ENCODE results near the gene IFNL4. TPM values are rescaled to one million over a fixed set of nuclear protein-coding genes. Genes with fewer than 3 reads are reported as not detected.
"Not testable (repeated sequence)": the region's sequence is repeated elsewhere in the genome, so short reads cannot be mapped to it uniquely, and the experiment has no call there.

Gene IFNL4
- total RNA-seq, 1 experiment from 2014 or later: not detected

DNA sequence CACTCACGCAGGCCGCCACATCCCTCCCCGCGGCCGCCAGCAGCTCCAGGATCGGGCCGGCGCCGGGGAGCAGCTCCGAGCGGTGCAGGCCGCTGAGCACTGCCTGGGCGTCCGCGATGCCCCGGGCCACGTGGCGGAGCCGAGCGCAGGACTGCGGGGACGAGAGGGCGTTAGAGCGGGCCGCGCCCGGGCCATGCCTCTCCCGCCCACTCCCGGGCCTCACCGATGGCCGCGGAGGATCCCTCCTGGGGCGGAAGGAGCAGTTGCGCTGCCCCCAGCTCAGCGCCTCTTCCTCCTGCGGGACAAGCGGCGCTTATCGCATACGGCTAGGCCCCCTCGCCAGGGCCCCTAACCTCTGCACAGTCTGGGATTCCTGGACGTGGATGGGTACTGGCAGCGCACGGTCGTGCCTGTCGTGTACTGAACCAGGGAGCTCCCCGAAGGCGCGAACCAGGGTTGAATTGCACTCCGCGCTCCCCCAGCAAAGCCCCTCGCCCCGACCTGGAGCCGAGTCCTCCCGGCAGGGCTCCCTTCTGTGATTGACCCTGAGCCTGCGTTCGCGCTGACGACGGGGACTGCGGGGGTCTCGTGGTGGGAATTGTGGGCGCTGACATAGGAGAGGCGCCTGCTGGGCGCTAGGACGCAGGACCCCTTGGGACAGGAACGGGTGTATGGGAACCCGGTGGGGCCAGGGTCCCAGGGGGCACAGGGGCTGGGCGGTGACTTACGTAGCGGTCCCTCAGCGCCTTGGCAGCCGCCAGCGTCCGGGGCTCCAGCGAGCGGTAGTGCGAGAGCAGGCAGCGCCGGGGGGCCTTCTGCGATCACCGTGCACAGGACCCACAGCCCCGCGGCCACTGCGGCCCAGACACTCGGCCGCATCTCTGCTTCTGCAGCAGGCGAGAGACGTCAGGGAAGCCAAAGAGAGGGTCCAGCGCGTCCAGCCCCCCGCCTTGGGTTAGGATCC, 673 bp downstream of the IFNL4 start:
- Histone ChIP-seq H3K9me3 (replicated peaks) (no peaks in the 10 kb centered on the region), H3K4me3 (no peak overlapping the region), H3K4me1 (replicated peaks) (no peaks in the 10 kb centered on the region), H3K36me3 (no peaks in the 10 kb centered on the region), H3K27me3 (replicated peaks) (peaks cover 53% of the 10 kb centered on the region), H3K27ac (no peak overlapping the region)
- DNase-seq (ENCODE audit: low read depth in 1 of 2, low spot score in 2 of 2): no peak

DNA sequence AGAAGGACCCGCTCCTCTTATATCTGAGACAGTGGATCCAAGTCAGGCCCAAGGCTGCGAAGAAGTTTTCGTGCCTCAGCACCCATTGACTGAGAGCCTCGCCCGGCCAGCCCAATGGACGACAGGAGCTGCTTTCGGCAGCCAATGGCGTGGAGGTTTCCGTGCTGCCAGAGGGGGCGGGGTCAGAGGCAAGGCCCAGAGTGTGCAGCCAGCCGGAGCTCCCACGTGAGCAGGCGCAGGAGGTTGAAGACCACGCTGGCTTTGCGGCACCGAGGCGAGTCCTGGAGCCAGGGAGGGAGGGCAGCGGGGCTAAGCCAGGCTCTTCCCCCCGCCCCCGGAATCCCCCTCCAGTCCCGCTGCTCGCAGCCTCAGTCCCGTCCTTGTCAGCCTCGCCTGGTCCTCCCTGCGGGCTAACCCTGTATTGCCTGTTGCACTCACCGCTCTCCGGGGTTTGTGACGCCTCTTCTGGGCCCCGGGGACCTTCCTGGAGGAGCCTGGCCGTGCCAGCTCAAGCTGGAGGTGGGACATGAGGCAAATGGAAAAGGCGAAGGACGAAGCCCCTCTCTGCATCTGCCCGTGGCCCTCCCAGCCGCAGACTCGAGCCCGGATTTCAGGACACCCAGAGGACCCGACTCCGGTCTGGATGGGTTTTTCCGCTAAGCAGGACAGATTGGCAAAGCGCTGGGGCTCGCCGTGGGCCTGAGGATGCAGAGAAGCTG, 1.5 kb downstream of the IFNL4 start:
- H3K36me3 ChIP-seq: no peaks in the 10 kb centered on the region
- no peak for DNase-seq (ENCODE audit: low read depth in 1 of 2, low spot score in 2 of 2)
- H3K4me1 ChIP-seq (replicated peaks): no peaks in the 10 kb centered on the region
- H3K4me3 ChIP-seq: no peak overlapping the region
- peaks cover 44% of the 10 kb centered on the region for H3K27me3 ChIP-seq (replicated peaks)
- H3K9me3 ChIP-seq (replicated peaks): no peaks in the 10 kb centered on the region
- H3K27ac ChIP-seq: no peak overlapping the region

DNA sequence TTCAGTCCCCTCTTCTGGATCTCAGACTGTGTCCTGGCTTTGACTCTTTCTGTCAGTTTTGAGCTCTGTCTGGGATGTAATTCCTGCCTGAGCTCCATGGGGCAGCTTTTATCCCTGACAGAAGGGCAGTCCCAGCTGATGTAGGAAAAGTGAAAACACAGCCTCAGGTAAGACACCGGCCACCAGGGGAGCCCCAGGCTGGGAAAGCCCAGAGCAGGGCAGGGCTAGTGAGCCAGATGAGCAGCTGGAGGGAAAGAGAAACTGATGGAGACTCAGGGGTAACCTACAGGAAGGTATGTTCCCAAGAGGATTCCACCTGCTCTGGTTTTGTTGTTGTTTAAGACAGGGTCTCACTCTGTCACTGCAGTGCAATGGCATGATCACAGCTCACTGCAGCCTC, 3.5 kb downstream of the IFNL4 start:
- not testable (repeated sequence) for H3K9me3 ChIP-seq (replicated peaks); H3K27ac ChIP-seq; H3K4me3 ChIP-seq; H3K36me3 ChIP-seq; H3K4me1 ChIP-seq (replicated peaks); DNase-seq (ENCODE audit: low read depth in 1 of 2, low spot score in 2 of 2)
- H3K27me3 ChIP-seq (replicated peaks): peaks cover 34% of the 10 kb centered on the region

DNA sequence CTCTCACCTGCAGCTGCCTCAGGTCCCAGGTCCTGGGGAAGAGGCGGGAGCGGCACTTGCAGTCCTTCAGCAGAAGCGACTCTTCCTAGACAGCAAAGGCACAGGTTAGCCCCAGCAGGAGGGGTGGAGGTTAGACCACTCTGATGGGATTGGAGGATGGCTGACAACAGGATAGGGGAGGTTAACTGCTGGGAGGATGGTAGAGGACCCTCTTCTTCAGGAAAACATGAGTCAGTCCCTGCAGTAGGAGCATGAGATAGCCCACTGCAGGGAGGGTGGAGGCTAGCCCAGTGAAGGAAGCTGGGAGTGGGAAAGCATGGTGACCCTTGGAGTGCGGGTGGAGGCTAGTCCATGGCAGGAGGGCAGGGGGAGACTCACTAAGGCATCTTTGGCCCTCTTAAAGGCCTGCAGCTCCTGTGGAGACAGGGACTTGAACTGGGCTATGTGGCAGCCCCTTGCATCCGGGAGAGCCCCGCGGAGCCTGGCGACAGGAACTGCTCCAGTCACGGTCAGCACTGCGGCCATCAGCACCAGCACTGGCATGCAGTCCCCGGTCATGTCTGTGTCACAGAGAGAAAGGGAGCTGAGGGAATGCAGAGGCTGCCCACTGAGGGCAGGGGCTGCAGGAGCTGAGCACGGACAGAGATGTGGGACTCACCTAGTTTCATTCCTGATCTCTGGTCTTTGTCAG, 4.1 kb downstream of the IFNL4 start, which contains the start of gene IFNL3:
IFNL3 (minus strand) TSS at position 597 of the 691 bp plus-strand sequence; CDS start at position 558, 39 bp downstream.
- not testable (repeated sequence) for H3K4me3 ChIP-seq; DNase-seq (ENCODE audit: low read depth in 1 of 2, low spot score in 2 of 2); H3K27ac ChIP-seq; H3K9me3 ChIP-seq (replicated peaks); H3K4me1 ChIP-seq (replicated peaks); H3K36me3 ChIP-seq
- H3K27me3 ChIP-seq (replicated peaks): peaks cover 31% of the 10 kb centered on the region

DNA sequence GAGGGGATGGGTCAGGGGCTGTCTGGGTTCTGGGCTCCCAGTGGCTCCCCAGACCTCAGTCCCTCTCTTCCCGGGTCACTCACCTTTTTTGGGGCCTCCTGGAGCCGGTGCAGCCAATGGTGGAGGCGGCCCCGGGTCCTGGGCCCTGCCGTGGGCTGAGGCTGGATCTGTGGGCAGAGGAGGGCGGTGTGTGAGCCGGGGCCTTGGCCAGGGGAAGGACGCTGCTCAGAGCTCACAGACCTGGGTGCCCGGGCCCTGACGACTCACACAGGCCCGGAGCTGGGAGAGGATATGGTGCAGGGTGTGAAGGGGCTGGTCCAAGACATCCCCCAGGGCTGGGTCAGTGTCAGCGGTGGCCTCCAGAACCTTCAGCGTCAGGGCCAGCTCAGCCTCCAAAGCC, 4.9 kb downstream of the IFNL4 start:
- H3K4me1 ChIP-seq (replicated peaks); H3K27ac ChIP-seq; DNase-seq (ENCODE audit: low read depth in 1 of 2, low spot score in 2 of 2); H3K36me3 ChIP-seq; H3K4me3 ChIP-seq; H3K9me3 ChIP-seq (replicated peaks): not testable (repeated sequence)
- peaks cover 27% of the 10 kb centered on the region for H3K27me3 ChIP-seq (replicated peaks)

DNA sequence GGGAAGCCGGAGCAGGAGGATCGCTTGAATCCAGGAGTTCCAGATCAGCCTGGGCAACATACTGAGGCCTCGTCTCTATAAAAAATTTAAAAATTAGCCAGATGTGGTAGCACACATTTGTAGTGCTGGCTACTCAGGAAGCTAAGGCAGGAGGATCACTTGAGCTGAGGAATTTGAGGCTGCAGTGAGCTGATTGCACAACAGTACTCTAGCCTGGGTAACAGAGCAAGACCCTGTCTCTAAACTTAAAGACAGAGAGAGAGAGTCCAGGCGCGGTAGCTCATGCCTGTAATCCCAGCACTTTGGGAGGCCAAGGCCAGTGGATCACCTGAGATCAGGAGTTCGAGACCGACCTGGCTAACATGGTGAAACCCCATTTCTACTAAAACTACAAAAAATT, 8.2 kb downstream of the IFNL4 start:
- Histone ChIP-seq H3K4me1 (replicated peaks) (no peaks in the 10 kb centered on the region), H3K27ac (no peak overlapping the region), H3K36me3 (no peaks in the 10 kb centered on the region), H3K9me3 (replicated peaks) (no peaks in the 10 kb centered on the region), H3K4me3 (no peak overlapping the region), H3K27me3 (replicated peaks) (peaks cover 12% of the 10 kb centered on the region)
- DNase-seq (ENCODE audit: low read depth in 1 of 2, low spot score in 2 of 2): no peak

DNA sequence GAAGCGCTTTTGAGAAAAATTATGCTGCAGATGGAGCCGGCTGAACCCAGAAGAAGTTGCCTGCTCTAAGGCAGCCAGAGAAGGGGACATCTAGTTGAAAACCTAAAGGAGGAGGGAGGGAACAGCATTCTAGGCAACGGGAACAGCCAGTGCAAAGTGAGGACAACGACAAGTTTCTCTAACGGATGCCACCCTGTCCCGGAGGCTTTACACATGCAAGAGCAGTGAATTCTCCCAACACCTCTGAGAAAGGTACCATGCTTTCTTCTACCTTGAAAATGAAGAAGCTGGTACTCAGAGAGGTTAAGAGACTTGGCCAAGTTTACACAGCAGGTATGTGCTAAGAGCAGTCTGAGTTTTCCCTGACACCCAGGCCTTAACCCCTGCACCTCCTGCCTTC, 9.7 kb downstream of the IFNL4 start:
- Histone ChIP-seq H3K4me3 (no peak overlapping the region), H3K27me3 (replicated peaks) (peaks cover 15% of the 10 kb centered on the region), H3K36me3 (no peaks in the 10 kb centered on the region), H3K9me3 (replicated peaks) (no peaks in the 10 kb centered on the region), H3K4me1 (replicated peaks) (no peaks in the 10 kb centered on the region), H3K27ac (no peak overlapping the region)
- DNase-seq (ENCODE audit: low read depth in 1 of 2, low spot score in 2 of 2): no peak

DNA sequence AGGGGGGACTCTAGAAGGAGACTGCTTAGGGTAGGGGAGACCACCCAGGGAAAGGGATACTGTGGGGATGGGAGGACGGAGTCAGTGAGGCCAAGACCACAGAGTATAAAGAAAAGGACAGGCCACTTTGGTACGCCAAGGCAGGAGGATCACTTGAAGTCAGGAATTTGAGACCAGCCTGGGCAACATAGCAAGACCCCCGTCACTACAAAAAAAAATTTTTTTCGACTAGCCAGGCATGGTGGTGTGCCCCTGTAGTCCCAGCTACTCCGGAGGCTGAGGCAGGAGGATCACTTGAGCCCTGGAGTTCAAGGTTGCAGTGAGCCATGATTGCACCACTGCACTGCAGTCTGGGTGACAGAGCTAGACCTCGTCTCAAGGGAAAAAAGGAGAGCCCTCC, 10.4 kb downstream of the IFNL4 start:
- H3K36me3 ChIP-seq: no peaks in the 10 kb centered on the region
- no peak for DNase-seq (ENCODE audit: low read depth in 1 of 2, low spot score in 2 of 2)
- peaks cover 15% of the 10 kb centered on the region for H3K27me3 ChIP-seq (replicated peaks)
- no peaks in the 10 kb centered on the region for H3K9me3 ChIP-seq (replicated peaks)
- no peak overlapping the region for H3K27ac ChIP-seq
- H3K4me1 ChIP-seq (replicated peaks): no peaks in the 10 kb centered on the region
- H3K4me3 ChIP-seq: no peak overlapping the region

DNA sequence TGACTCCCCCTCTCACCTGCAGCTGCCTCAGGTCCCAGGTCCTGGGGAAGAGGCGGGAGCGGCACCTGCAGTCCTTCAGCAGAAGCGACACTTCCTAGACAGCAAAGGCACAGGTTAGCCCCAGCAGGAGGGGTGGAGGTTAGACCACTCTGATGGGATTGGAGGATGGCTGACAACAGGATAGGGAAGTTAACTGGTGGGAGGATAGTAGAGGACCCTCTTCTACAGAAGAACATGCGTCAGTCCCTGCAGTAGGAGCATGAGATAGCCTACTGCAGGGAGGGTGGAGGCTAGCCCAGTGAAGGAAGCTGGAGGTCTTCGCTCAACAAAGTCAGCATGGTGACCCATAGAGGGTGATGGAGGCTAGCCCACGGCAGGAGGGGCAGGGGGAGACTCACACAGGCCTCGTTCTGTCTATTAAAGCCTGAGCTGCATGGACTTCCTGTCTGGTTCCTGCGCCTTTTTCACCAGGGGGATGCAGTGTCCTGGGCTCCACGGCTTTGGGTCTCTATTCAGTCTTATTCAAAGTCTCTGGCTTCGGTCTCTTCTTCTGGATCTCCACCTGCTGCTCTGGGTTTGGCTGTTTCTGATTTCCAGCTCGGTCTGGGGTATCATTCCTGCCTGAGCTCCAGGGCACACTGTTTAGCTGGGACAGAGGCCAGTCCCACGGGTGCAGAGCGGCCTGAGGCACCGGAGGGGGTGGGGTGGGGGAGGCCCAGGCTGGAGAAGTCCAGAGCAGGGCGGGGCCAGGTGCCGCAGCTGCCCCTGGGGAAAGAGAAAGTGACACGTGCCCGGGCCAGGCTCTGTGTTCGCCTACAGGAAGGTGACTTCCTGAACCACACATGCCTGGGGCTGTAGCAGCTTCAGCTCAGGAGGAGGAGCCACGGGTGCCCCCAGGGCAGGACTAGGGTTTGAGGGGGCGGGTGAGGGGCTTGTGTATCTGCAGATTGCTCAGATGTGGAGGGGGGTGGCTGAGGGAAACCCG, 11.2 kb downstream of the IFNL4 start:
- H3K4me3 ChIP-seq: no peak overlapping the region
- no peak for DNase-seq (ENCODE audit: low read depth in 1 of 2, low spot score in 2 of 2)
- no peaks in the 10 kb centered on the region for H3K9me3 ChIP-seq (replicated peaks)
- no peaks in the 10 kb centered on the region for H3K36me3 ChIP-seq
- H3K27ac ChIP-seq: no peak overlapping the region
- H3K4me1 ChIP-seq (replicated peaks): no peaks in the 10 kb centered on the region
- H3K27me3 ChIP-seq (replicated peaks): peaks cover 15% of the 10 kb centered on the region

DNA sequence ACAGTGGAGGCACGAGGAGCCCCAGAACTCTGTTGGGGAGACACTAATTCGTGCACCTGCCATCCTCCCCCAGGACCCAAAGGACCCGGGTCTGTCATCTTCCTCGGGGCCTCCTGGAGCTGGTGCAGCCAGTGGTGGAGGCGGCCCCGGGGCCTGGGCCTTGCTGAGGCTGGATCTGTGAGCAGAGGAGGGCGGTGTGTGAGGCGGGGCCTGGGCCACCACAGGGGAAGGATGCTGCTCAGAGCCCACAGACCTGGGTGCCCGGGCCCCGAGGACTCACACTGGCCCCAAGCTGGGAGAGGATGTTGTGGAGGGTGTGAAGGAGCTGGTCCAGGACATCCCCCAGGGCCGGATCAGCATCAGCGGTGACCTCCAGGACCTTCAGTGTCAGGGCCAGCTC, 12.1 kb downstream of the IFNL4 start:
- Histone ChIP-seq H3K4me3 (no peak overlapping the region), H3K4me1 (replicated peaks) (no peaks in the 10 kb centered on the region), H3K9me3 (replicated peaks) (no peaks in the 10 kb centered on the region), H3K27ac (no peak overlapping the region), H3K36me3 (no peaks in the 10 kb centered on the region), H3K27me3 (replicated peaks) (peaks cover 15% of the 10 kb centered on the region)
- no peak for DNase-seq (ENCODE audit: low read depth in 1 of 2, low spot score in 2 of 2)

DNA sequence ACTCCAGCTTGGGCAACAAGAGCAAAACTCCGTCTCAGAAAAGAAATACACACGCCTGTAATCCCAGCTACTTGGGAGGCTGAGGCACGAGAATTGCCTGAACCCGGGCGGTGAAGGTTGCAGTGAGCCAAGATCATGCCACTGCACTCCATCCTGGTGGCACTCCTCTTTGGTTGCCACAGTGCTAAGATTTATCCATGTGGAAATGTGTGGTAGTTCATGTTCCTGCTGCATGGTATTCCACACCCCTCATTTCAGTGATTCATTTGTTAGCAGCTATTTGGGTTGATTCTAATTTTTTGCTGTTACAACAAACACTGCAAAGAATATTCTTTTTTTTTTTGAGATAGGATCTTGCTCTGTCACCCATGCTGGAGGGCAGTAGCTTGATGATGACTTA, 15.9 kb downstream of the IFNL4 start:
- no peak for DNase-seq (ENCODE audit: low read depth in 1 of 2, low spot score in 2 of 2)
- H3K36me3 ChIP-seq: no peaks in the 10 kb centered on the region
- no peak overlapping the region for H3K27ac ChIP-seq
- H3K4me3 ChIP-seq: no peak overlapping the region
- no peaks in the 10 kb centered on the region for H3K9me3 ChIP-seq (replicated peaks)
- H3K27me3 ChIP-seq (replicated peaks): peaks cover 7% of the 10 kb centered on the region; the same call in 1 of the 2 replicates
- no peaks in the 10 kb centered on the region for H3K4me1 ChIP-seq (replicated peaks)

DNA sequence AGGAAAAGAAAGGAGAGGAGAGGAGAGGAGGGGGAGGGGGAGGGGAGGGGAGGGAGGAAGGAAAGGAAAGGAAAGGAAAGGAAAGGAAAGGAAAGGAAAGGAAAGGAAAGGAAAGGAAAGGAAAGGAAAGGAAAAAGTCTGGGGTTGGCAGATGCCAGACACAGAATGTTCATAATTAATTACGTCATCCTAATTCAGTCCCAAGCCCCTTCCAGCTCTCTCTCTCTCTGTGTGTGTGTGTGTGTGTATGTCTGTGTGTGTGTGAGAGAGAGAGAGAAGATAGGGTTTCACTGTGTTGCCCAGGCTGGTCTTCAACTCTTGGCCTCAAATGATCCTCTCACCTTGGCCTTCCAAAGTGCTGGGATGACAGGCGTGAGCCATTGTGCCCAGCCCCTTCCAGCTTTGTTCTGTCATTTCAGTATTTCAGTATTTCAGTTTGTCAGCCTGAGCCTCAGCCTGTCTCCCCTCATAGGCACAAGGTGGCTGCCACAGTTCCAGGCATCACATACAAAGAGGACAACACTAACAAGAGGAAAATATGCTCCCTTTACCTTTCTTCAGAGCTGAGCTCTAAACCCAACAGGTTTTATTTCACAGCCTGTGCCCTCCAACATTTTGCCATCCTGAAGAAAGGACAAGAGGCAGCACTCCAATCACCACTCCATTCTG, 18.4 kb downstream of the IFNL4 start:
- H3K9me3 ChIP-seq (replicated peaks): no peaks in the 10 kb centered on the region
- no peak overlapping the region for H3K27ac ChIP-seq
- DNase-seq (ENCODE audit: low read depth in 1 of 2, low spot score in 2 of 2): no peak
- no peak overlapping the region for H3K4me3 ChIP-seq
- H3K36me3 ChIP-seq: no peaks in the 10 kb centered on the region
- peaks cover 8% of the 10 kb centered on the region; the same call in 1 of the 2 replicates for H3K27me3 ChIP-seq (replicated peaks)
- H3K4me1 ChIP-seq (replicated peaks): no peaks in the 10 kb centered on the region
